Measurements from ENCODE around the gene TGFA. TPM values are rescaled to one million over a fixed set of nuclear protein-coding genes. Genes with fewer than 3 reads are reported as not detected.

The TGFA gene
- total RNA-seq, 1 experiment from 2014 or later: 2.5 TPM

- TF ChIP-seq USF2 (CRISPR knock-in tag; IDR thresholded peaks at IDR 0.05) (no peak), FOXJ3 (CRISPR knock-in tag; IDR thresholded peaks at IDR 0.05; ENCODE audit: borderline replicate concordance) (no peak), ESRRA (CRISPR knock-in tag; IDR thresholded peaks at IDR 0.05; ENCODE audit: borderline replicate concordance) (no peak), ZNF423 (CRISPR knock-in tag; IDR thresholded peaks at IDR 0.05) (no peak), PRDM15 (CRISPR knock-in tag; IDR thresholded peaks at IDR 0.05) (no peak), ZBTB43 (CRISPR knock-in tag; IDR thresholded peaks at IDR 0.05) (no peak), AR (CRISPR knock-in tag; IDR thresholded peaks at IDR 0.05) (no peak)
Observed at GRCh38 chr2:70523672-70523995, 30.0 kb downstream of the TGFA start (continued).

- H3K4me3 Mint-ChIP-seq: no peak overlapping the region
- ATAC-seq: no peak
- ChIA-PET CTCF (no interaction called here), POLR2A (no interaction called here)
- no peaks in the 10 kb centered on the region for H3K36me3 Mint-ChIP-seq
- H3K27me3 Mint-ChIP-seq (ENCODE audit: low read depth): peaks cover 9% of the 10 kb centered on the region
- no peaks in the 10 kb centered on the region for H3K9me3 Mint-ChIP-seq
- no peak overlapping the region for H3K27ac Mint-ChIP-seq
- H3K4me1 Mint-ChIP-seq: peaks cover 14% of the 10 kb centered on the region
- DNase-seq (ENCODE audit: low spot score): no peak
- no peak for TF ChIP-seq E2F4 (CRISPR knock-in tag; IDR thresholded peaks at IDR 0.05; ENCODE audit: borderline replicate concordance, low read depth)
- TF ChIP-seq ETV6 (CRISPR knock-in tag; IDR thresholded peaks at IDR 0.05): no peak
- no peak for TF ChIP-seq SMAD3 (CRISPR knock-in tag; IDR thresholded peaks at IDR 0.05; ENCODE audit: borderline replicate concordance)
- TF ChIP-seq ZSCAN18 (CRISPR knock-in tag; IDR thresholded peaks at IDR 0.05): no peak
- TF ChIP-seq SMAD4 (CRISPR knock-in tag; IDR thresholded peaks at IDR 0.05): no peak
- no peak for TF ChIP-seq PREB (CRISPR knock-in tag; IDR thresholded peaks at IDR 0.05; ENCODE audit: borderline replicate concordance)
Observed at GRCh38 chr2:70522627-70523026, 31.0 kb downstream of the TGFA start.

Data from WTC11 (cell line).